Measurements from ENCODE around the gene AHCYL2.

The AHCYL2 gene

DNA sequence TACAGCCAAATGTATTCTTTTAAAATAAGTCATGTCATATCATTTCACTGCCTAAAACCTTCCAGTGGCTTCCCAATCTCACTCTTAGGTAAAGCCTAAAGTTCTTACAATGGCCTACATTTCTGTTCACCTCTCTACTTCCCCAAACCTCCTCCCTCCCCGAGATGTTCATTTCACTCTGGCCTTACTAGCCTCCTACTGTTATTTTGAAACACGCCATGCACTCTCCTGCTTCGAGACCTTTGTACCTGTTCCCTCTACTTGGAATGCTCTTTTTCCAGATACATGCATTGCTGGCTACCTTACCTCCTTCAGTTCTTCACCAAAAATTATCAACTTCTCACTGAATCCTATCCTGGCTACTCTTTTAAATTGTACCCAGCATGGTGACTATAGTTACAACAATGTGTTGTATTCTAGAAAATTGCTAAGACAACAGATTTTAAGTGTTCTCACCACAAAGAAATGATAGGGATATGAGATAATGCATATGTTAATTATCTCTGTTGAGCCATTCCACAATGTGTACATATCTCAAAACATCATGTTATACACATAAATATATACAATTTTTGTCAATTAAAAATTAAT is 158.8 kb downstream of the AHCYL2 start:
- Mint-ChIP-seq H3K27ac (no peak overlapping the region), H3K27me3 (no peaks in the 10 kb centered on the region), H3K4me3 (no peak overlapping the region), H3K4me1 (no peaks in the 10 kb centered on the region), H3K9me3 (no peaks in the 10 kb centered on the region), H3K36me3 (peaks cover 30% of the 10 kb centered on the region)
- ATAC-seq: no peak

- Mint-ChIP-seq H3K9me3 (no peaks in the 10 kb centered on the region), H3K4me3 (no peak overlapping the region), H3K4me1 (no peaks in the 10 kb centered on the region), H3K36me3 (peaks cover 24% of the 10 kb centered on the region), H3K27ac (no peak overlapping the region), H3K27me3 (no peaks in the 10 kb centered on the region)
- no peak for ATAC-seq
These were observed 160.3 kb downstream of the AHCYL2 start for GRCh38 chr7:129385116-129385515.

DNA sequence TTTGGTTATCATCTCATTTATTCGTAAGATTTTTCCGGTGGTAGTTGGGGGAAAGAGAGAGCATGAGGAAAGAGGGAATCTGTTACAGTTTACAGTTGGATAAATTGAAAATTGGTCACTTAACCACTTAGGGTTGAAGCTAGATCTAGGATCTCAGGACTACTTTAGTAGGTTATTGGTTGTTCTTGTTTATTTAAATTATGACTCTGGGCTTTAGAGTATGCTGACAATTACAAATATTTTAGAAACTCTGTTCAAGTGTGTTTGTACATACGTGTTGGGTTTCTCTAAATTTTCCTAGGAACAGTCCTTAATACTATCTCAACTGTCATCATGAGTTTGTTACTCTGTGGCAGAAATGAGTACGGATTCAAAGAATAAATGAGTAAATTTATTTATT is 160.8 kb downstream of the AHCYL2 start:
- Mint-ChIP-seq H3K27me3 (no peaks in the 10 kb centered on the region), H3K36me3 (peaks cover 22% of the 10 kb centered on the region), H3K4me1 (no peaks in the 10 kb centered on the region), H3K4me3 (no peak overlapping the region), H3K9me3 (no peaks in the 10 kb centered on the region), H3K27ac (no peak overlapping the region)
- ATAC-seq: no peak

GRCh38 chr7:129386506-129386905 is 161.7 kb downstream of the AHCYL2 start:
- Mint-ChIP-seq H3K4me1 (no peaks in the 10 kb centered on the region), H3K27me3 (no peaks in the 10 kb centered on the region), H3K36me3 (peaks cover 22% of the 10 kb centered on the region), H3K9me3 (no peaks in the 10 kb centered on the region), H3K27ac (no peak overlapping the region), H3K4me3 (no peak overlapping the region)
- no peak for ATAC-seq

DNA sequence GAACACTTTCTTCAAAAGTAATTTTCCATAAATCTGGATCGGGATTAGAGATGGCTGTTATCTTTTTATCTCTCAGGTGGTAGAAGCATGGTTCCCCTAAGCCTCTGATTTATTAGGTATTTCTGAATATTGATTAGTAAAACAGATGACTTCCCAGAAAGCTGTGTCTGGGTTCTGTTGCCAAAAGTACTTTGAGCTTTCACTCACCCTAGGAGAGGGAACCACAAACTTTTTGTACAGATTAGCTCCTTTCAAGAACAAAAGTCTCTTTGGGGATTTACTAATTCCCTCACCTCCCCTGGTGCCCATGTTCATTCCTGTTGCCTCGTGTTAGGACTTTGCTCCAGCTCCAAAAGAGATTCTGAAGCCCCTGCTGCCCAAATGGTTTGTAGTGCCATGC is 162.7 kb downstream of the AHCYL2 start:
- Mint-ChIP-seq H3K27ac (no peak overlapping the region), H3K4me1 (no peaks in the 10 kb centered on the region), H3K36me3 (peaks cover 20% of the 10 kb centered on the region), H3K4me3 (no peak overlapping the region), H3K27me3 (no peaks in the 10 kb centered on the region), H3K9me3 (no peaks in the 10 kb centered on the region)
- no peak for ATAC-seq

- H3K36me3 Mint-ChIP-seq: peaks cover 18% of the 10 kb centered on the region
- H3K4me3 Mint-ChIP-seq: no peak overlapping the region
- H3K9me3 Mint-ChIP-seq: no peaks in the 10 kb centered on the region
- no peaks in the 10 kb centered on the region for H3K27me3 Mint-ChIP-seq
- H3K4me1 Mint-ChIP-seq: no peaks in the 10 kb centered on the region
- no peak for ATAC-seq
- no peak overlapping the region for H3K27ac Mint-ChIP-seq
These were observed 163.7 kb downstream of the AHCYL2 start for GRCh38 chr7:129388333-129389098.

GRCh38 chr7:129389829-129390228 is 165.0 kb downstream of the AHCYL2 start:
- no peaks in the 10 kb centered on the region for H3K9me3 Mint-ChIP-seq
- H3K4me3 Mint-ChIP-seq: no peak overlapping the region
- H3K36me3 Mint-ChIP-seq: peaks cover 19% of the 10 kb centered on the region

DNA sequence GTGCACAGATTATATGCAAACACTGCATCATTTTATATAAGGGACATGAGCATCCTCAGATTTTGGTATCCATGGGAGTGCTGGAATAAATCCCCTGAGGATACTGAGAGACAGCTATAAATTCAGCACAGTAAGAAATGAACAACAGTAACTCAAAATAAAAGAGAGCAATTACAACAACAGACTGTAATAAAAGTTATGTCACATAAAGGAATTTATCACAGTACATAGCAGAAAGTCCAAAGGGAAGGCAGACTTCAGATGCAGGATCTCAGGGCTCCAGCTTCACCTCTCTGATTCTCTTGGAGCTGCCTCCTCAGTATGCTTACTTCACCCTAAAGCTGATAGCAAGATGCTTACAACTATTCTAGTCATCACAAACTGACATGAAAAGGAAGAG is 165.5 kb downstream of the AHCYL2 start:
- H3K27ac Mint-ChIP-seq: no peak overlapping the region
- H3K36me3 Mint-ChIP-seq: peaks cover 19% of the 10 kb centered on the region
- ATAC-seq: no peak
- no peaks in the 10 kb centered on the region for H3K9me3 Mint-ChIP-seq
- H3K4me3 Mint-ChIP-seq: no peak overlapping the region
- no peaks in the 10 kb centered on the region for H3K27me3 Mint-ChIP-seq
- H3K4me1 Mint-ChIP-seq: no peaks in the 10 kb centered on the region

More at GRCh38 chr7:129389829-129390228, 165.0 kb downstream of the AHCYL2 start:
- Mint-ChIP-seq H3K27me3 (no peaks in the 10 kb centered on the region), H3K4me1 (no peaks in the 10 kb centered on the region), H3K27ac (no peak overlapping the region)
- ATAC-seq: no peak

GRCh38 chr7:129391546-129392171 is 166.8 kb downstream of the AHCYL2 start:
- Mint-ChIP-seq H3K4me3 (no peak overlapping the region), H3K9me3 (no peaks in the 10 kb centered on the region), H3K36me3 (peaks cover 19% of the 10 kb centered on the region), H3K4me1 (no peaks in the 10 kb centered on the region), H3K27ac (no peak overlapping the region), H3K27me3 (no peaks in the 10 kb centered on the region)
- ATAC-seq: no peak

DNA sequence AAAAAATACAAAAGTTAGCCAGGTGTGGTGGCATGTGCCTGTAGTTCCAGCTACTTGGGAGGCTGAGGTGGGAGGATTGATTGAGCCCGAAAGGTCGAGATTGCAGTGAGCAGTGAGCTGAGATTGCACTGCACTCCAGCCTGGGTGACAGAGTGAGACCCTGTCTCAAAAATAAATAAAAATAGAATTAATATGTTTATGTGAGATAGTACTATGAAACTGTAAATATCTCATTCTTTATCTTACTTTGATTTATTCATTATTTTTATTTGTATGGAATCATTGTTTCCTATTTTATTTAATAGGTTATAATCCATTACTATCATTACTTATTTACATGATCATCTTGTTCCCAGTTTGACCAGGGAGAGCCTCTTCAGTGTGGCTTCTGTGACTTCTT is 168.4 kb downstream of the AHCYL2 start:
- H3K4me3 Mint-ChIP-seq: no peak overlapping the region
- no peaks in the 10 kb centered on the region for H3K4me1 Mint-ChIP-seq
- no peak overlapping the region for H3K27ac Mint-ChIP-seq
- no peaks in the 10 kb centered on the region for H3K9me3 Mint-ChIP-seq
- ATAC-seq: no peak
- no peaks in the 10 kb centered on the region for H3K27me3 Mint-ChIP-seq
- H3K36me3 Mint-ChIP-seq: peaks cover 14% of the 10 kb centered on the region

GRCh38 chr7:129394101-129394500 is 169.3 kb downstream of the AHCYL2 start:
- no peak overlapping the region for H3K27ac Mint-ChIP-seq

DNA sequence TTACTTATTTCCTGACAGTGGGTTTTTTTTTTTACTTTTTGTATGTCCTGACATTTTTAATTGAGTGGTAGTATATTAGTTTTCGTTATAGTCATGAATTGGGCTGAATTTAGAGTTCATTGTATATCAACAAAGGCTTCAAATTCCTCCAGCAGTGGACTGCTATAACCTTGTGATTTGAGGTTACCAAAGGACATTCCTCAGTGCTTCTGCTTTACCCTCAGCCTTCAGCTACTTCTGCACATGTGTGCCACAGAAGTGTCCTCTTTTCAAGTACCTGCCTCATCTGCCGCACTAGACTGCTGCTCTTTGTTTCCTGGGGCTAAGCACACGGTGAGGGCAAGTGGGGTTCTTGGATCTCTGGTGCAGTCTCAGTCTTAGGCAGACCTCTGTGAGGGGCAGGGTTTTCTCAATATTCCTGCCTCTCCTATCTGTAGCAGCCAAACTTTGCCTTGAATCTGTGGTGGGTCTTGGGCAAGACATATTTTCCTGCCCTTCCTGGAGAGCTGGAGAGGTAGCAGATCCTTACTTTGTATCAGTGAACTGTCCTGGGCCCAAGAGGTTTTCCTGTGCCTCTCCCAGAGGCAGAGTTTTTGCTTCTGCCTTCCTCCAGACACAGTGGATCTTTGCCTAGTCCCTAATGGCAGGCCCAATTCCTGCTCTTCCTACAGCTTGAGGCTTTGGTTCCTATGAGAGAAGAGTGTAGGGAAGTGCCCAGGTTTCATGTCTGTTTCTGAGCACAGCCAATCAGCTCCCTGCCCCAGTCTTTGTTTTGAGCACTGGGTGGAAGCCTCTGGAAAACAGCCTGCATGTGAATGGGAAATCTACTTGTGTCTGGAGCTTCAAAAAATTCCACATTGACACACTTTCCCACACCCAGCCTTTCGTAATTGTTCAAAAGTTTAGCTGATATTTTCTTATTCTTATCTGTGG is 170.4 kb downstream of the AHCYL2 start:
- H3K36me3 Mint-ChIP-seq: peaks cover 18% of the 10 kb centered on the region
- no peak overlapping the region for H3K4me3 Mint-ChIP-seq
- no peaks in the 10 kb centered on the region for H3K4me1 Mint-ChIP-seq
- no peak for ATAC-seq
- no peaks in the 10 kb centered on the region for H3K27me3 Mint-ChIP-seq
- no peaks in the 10 kb centered on the region for H3K9me3 Mint-ChIP-seq
- no peak overlapping the region for H3K27ac Mint-ChIP-seq

More at GRCh38 chr7:129394101-129394500, 169.3 kb downstream of the AHCYL2 start:
- H3K9me3 Mint-ChIP-seq: no peaks in the 10 kb centered on the region
- H3K4me3 Mint-ChIP-seq: no peak overlapping the region
- H3K4me1 Mint-ChIP-seq: no peaks in the 10 kb centered on the region
- no peaks in the 10 kb centered on the region for H3K27me3 Mint-ChIP-seq
- peaks cover 14% of the 10 kb centered on the region for H3K36me3 Mint-ChIP-seq
- ATAC-seq: no peak

DNA sequence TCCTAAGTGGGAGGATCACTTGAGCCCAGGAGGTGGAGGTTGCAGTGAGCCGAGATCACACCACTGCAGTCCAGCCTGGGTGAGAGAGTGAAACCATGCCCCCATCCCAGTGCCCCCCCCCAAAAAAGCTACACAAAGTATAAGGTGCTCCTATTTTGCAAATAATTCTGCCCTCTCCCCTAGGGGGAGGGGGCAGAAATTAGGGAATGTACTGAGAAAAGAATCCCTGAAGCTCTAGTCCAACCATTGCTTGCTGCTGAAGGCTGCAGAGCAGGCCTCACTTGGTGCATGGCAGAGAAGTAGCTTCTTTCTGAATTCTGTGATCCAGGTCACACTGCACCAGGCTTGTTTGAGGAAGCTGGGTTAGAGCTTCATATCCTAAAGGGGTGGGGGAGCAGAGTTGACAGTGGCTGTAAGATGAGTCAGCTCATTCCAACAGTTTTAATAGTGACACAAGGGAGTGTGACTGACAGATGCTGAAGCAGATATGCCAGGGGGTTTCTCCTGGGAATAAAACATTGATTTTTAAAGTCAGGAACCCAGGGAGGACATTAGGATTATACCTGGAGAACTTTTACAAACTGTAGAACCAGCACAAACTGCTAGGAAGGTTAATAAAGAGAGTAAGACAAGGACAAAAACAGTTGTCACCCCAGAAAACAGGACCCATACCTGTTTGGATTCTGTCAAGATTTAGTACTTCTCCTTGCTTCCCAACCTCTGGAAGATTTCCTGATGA is 176.6 kb downstream of the AHCYL2 start:
- H3K4me3 Mint-ChIP-seq: no peak overlapping the region
- no peak for ATAC-seq
- H3K27me3 Mint-ChIP-seq: no peaks in the 10 kb centered on the region
- H3K4me1 Mint-ChIP-seq: no peaks in the 10 kb centered on the region
- H3K36me3 Mint-ChIP-seq: peaks cover 15% of the 10 kb centered on the region
- H3K9me3 Mint-ChIP-seq: no peaks in the 10 kb centered on the region
- no peak overlapping the region for H3K27ac Mint-ChIP-seq

GRCh38 chr7:129401967-129402860 is 177.4 kb downstream of the AHCYL2 start:
- no peak for ATAC-seq
- Mint-ChIP-seq H3K27me3 (no peaks in the 10 kb centered on the region), H3K4me3 (no peak overlapping the region), H3K4me1 (no peaks in the 10 kb centered on the region), H3K36me3 (peaks cover 15% of the 10 kb centered on the region), H3K27ac (no peak overlapping the region), H3K9me3 (no peaks in the 10 kb centered on the region)

Measured in stimulated activated memory B cell treated with anti-CD40 and anti-IgM and Interleukin-4, amounts not matched to agents 10 μg/mL and 1 μg/mL and 100 μg/mL, for 72 hours (primary cell).